Aorta (tissue), 5 donors: ENCODE measurements around the gene GRIK2. TPM values are rescaled to one million over a fixed set of nuclear protein-coding genes. Genes with fewer than 3 reads are reported as not detected.

Source experiments
- ATAC-seq: fragments of 200-7000 bp; cut with Tn5 transposase; one replicate; pipeline ENCODE4 v1.9.1; 2022; ENCODE audit warnings: moderate library complexity; ENCODE audit not compliant: low FRiP score
- DNase-seq, 2 donors: peaks; one replicate each; pipeline ENCODE4 v3.0.0-alpha.2; 2020
- H3K27ac ChIP-seq, 2 donors: one replicate each; pipeline ENCODE4 v1.5.1; 2013; ENCODE audit warnings: low read length in 2 of 2, mild to moderate bottlenecking in 2 of 2, moderate library complexity in 2 of 2, control low read depth in 1 of 2, inconsistent platforms in 1 of 2, low read depth in 1 of 2
- H3K27me3 ChIP-seq, 2 donors: one replicate each; pipeline ENCODE4 v1.6.1; 2013; ENCODE audit warnings: control low read depth in 1 of 2, low read length in 1 of 2, mild to moderate bottlenecking in 1 of 2, moderate library complexity in 1 of 2; ENCODE audit not compliant: insufficient read depth in 2 of 2, control insufficient read depth in 1 of 2
- H3K36me3 ChIP-seq, 2 donors: one replicate each; pipeline ENCODE4 v1.6.1; 2013; ENCODE audit warnings: control low read depth in 1 of 2, low read length in 1 of 2, mild to moderate bottlenecking in 1 of 2; ENCODE audit not compliant: insufficient read depth in 2 of 2, control insufficient read depth in 1 of 2
- H3K4me1 ChIP-seq, 2 donors: one replicate each; pipeline ENCODE4 v1.6.1; 2013; ENCODE audit warnings: low read length in 2 of 2, control low read depth in 1 of 2, mild to moderate bottlenecking in 1 of 2, moderate library complexity in 1 of 2; ENCODE audit not compliant: insufficient read depth in 2 of 2, control insufficient read depth in 1 of 2
- H3K4me3 ChIP-seq, 2 donors: one replicate each; pipeline ENCODE4 v1.5.1; 2013; ENCODE audit warnings: low read length in 2 of 2, control low read depth in 1 of 2, mild to moderate bottlenecking in 1 of 2
- H3K9me3 ChIP-seq: one replicate; pipeline ENCODE4 v1.6.1; 2013; ENCODE audit warnings: mild to moderate bottlenecking, low read length; ENCODE audit not compliant: control insufficient read depth
- WGBS, 2 donors: extraction: QIAGEN DNeasy Blood & Tissue Kit; methylation state at CpG; one replicate each; pipeline ENCODE4 v1.1.7; 2013; 5-methylcytosine and 5-hydroxymethylcytosine counted together
- intact Hi-C, 2 donors: fragments of 100-400 bp; cut with DNase I; formaldehyde crosslinking; loops; one replicate each; pipeline versions ENCODE4 v1.14.2 to v1.15.0; 2022
- polyA plus RNA-seq, 2 donors: library from polyadenylated mRNA; stranded (reverse); fragments of 200-250 nt; gene quantifications; one replicate each; pipeline ENCODE4 v1.2.3, GENCODE V29; 2013
- total RNA-seq, 2 donors: library from RNA; stranded (reverse); fragmentation: NEBNext Ultra II Directional; extraction: Animal tissue kit (Norgen Biotek cat#: 25700); gene quantifications; one replicate each; pipeline ENCODE4 v1.2.1, GENCODE V29; 2021
- donor health status: healthy with polysubstance abuse.
- donor health status: Bipolar disorder and iron deficiency.
- donor health status: DM: no; HTN: no; CAD: no.
- donor health status: DM: no; HTN: no; CAD: no.
- donor health status: DM: yes; HTN: yes; CAD: no.

GRIK2 gene
- total and polyA plus RNA-seq, 4 donors: 0.82 to 3.0 (median 2.3) TPM; not detected in 1

DNA sequence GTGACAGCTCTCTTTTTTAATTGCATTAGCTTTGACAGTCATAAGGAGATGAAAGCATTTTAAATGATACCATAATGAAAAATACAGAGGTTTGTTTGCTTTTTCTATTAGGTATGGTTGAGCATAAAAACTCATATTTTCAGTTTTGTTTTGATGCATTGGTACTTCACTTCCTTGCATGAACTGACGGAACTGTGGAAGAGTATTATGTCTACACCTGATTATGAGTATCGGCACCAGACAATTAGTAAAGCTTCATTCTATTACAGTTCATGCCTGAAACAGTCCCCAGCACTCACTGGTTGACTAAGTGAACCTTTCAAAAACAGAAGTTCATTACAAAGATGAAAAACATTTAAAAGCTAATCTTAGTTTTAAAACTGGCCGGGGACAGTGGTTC is 593.0 kb downstream of the GRIK2 start:
- DNase-seq (no peak), ATAC-seq (no peak)
- intact Hi-C loops: no loop called here
- Histone ChIP-seq H3K4me3 (no peak overlapping the region), H3K9me3 (no peaks in the 10 kb centered on the region), H3K27me3 (no peaks in the 10 kb centered on the region), H3K36me3 (no peaks in the 10 kb centered on the region), H3K4me1 (no peaks in the 10 kb centered on the region), H3K27ac (no peak overlapping the region)
- 89 to 95% methylated on average over 3 of the region's 3 CpGs for WGBS, 2 donors

DNA sequence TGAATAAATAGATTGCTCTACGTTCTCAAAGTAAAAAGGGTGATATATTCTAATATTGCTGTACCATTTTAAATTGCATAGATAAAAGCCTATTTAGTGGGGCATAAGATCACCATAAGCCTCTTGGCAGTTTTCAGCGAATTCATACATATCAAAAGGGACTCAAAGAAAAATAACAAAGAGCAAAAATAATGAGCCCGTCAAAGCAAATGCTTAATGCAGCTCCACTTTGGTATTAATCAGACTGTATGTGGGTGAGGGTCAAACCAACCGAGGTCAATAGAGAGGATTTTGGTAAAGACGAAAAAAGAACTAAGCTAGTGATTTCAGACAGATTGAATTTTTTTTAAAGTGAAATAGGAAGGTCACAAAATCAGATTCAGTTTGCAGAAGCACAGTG is 598.8 kb downstream of the GRIK2 start:
- DNase-seq: no peak
- H3K27me3 ChIP-seq: no peaks in the 10 kb centered on the region
- intact Hi-C loops: no loop called here
- WGBS, 2 donors: 39 to 43% methylated on average over 5 of the region's 5 CpGs
- no peaks in the 10 kb centered on the region for H3K9me3 ChIP-seq
- H3K27ac ChIP-seq: no peak overlapping the region
- ATAC-seq: no peak
- H3K4me1 ChIP-seq: no peaks in the 10 kb centered on the region
- H3K36me3 ChIP-seq: no peaks in the 10 kb centered on the region
- H3K4me3 ChIP-seq: no peak overlapping the region

DNA sequence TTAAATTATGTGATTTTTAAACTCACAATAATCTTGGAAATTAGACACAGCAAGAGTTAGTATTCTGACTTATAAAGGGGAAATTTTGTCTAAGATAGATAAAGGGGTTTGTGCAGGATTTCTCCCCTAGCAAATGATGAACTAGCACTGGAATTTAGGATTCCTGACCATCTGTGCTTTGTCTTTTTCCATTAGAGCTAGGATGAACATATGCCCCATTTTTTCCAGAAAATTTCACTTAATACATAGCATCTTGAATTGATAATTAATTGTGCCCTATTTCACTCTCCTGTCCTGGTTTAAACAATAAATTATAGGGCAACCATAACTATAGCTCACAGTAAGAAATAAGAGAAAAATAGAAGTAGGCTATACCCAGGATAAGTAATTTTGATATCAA is 601.0 kb downstream of the GRIK2 start:
- Histone ChIP-seq H3K27me3 (no peaks in the 10 kb centered on the region), H3K4me3 (no peak overlapping the region), H3K9me3 (no peaks in the 10 kb centered on the region), H3K36me3 (no peaks in the 10 kb centered on the region), H3K4me1 (no peaks in the 10 kb centered on the region), H3K27ac (no peak overlapping the region)
- ATAC-seq: no peak
- no peak for DNase-seq
- intact Hi-C loops: no loop called here

DNA sequence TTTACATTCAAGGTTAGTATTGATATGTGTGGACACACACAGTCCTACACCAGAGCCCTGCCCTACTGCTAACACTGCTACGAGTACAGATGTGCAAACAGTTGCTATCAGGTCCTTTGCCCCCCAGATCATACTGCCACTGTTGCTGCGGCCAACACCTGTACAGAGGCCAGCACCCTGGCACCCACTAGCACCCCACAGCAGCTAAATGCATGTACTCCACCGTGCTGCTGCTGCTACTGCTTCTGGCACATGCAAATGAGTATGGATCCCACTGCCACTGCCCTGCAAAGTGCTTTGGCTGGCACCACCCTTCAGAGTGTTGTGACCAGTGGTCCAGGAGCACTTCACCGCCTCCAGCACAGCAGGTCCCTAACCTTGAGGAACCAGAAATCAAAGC is 621.9 kb downstream of the GRIK2 start:
- Histone ChIP-seq H3K27me3 (peaks cover 0 to 2% of the 10 kb centered on the region in 2 donors), H3K4me1 (no peaks in the 10 kb centered on the region), H3K9me3 (peaks cover 1% of the 10 kb centered on the region), H3K4me3 (no peak overlapping the region), H3K36me3 (no peaks in the 10 kb centered on the region), H3K27ac (no peak overlapping the region)
- no peak for ATAC-seq
- intact Hi-C loops: no loop called here
- no peak for DNase-seq
- 88 to 95% methylated on average over 4 of the region's 4 CpGs for WGBS, 2 donors

DNA sequence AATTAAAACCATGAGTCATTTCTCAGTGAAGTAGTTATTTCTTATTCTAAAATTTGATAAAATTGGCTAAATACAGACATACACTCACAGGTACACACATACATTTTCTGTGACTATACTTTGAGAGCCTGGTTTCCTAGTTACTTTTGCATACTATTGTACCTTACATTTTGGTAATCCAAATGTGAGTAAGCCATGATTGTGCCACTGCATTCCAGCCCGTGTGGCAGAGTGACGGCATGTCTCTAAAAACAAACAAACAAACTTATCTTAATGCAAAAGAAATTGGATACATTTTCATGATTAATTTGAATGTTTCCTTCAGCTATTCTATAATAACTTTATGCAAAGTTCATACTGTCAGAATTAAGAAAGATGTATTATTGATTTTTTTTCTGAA is 628.8 kb downstream of the GRIK2 start:
- no peak for ATAC-seq
- WGBS, 2 donors: 50 to 53% methylated on average over 2 of the region's 2 CpGs

DNA sequence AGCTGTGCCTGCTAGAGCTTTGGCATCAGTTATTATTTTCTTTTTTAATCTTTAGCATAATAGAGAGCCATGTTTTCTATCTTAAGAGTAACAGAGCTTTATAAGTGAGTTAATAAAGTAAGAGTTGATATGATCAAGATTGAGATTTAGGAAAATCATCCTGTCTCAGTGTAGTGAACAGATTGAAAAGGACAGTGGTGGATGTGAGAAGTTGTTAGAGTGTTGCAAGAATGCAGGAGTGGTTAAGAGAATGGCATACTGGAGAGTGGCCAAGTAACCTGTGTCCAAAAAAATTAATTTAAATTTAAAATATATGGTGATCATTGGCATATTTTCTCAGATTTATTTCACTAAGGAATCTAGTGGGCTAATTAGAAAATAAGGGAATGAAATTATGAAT is 629.3 kb downstream of the GRIK2 start:
- H3K36me3 ChIP-seq: no peaks in the 10 kb centered on the region
- no peak overlapping the region for H3K4me3 ChIP-seq
- H3K27me3 ChIP-seq: peaks cover 0 to 2% of the 10 kb centered on the region in 2 donors
- no peaks in the 10 kb centered on the region for H3K9me3 ChIP-seq
- ATAC-seq (no peak), DNase-seq (no peak)
- H3K27ac ChIP-seq: no peak overlapping the region
- H3K4me1 ChIP-seq: no peaks in the 10 kb centered on the region
- intact Hi-C loops: no loop called here

More for the DNA sequence above, 628.8 kb downstream of the GRIK2 start:
- no peaks in the 10 kb centered on the region for H3K36me3 ChIP-seq
- intact Hi-C loops: no loop called here
- no peak overlapping the region for H3K4me3 ChIP-seq
- no peak for DNase-seq
- H3K27ac ChIP-seq: no peak overlapping the region
- no peaks in the 10 kb centered on the region for H3K9me3 ChIP-seq
- H3K4me1 ChIP-seq: no peaks in the 10 kb centered on the region
- peaks cover 0 to 2% of the 10 kb centered on the region in 2 donors for H3K27me3 ChIP-seq

DNA sequence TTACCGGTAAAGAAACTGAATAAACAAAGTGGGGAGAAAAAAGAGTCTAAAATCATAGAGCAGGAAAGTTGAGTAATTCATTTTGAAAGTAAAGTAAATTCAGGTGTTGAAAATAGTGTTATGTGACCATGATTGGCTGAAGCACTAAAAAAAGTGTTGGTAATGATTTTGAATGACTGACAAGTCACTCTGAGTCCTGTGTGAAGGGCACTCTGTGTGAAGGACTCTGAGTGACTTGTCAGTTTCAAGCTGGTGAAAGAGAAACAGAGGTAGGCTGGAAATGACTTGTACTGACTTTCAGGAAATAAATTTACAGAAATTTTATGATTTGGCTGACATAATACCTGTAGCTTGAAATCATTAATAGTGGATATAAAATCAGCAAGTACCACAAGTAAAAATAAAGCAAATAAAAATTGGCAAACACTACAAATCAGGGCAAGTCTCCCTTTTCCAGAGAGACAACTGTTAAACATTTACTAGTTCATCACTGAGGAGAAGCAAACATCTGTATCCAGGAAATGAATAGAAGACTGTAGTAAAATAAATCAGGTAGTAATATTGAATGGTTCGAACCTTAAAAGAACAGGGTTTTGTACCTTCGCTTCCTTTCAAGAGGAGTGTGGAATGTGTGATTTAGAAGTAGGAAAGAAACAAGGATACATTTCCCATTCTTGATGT is 630.6 kb downstream of the GRIK2 start:
- H3K36me3 ChIP-seq: no peaks in the 10 kb centered on the region
- H3K27ac ChIP-seq: no peak overlapping the region
- no peak for DNase-seq
- 80 to 88% methylated on average over 3 of the region's 3 CpGs for WGBS, 2 donors
- no peaks in the 10 kb centered on the region for H3K9me3 ChIP-seq
- ATAC-seq: no peak
- H3K27me3 ChIP-seq: peaks cover 0 to 2% of the 10 kb centered on the region in 2 donors
- intact Hi-C loops: no loop called here
- no peak overlapping the region for H3K4me3 ChIP-seq
- no peaks in the 10 kb centered on the region for H3K4me1 ChIP-seq

DNA sequence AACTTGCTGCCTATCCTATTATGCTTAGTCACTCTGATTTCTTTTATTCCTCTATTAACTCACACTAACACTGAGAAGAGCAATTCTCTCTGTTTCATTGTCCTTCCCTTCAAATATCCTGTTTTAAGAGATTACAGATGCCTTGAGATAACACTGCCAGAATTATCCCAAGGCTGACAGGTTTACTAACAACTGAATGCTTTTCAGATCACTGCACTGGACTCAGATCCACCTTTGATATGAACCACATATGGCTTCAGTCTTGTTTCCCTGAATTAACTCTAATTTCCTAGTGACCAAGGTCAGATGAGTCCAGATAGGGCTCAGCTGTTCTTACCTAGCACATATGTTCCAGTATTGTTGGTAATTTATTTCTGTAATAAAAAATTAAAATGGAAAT is 633.1 kb downstream of the GRIK2 start:
- DNase-seq (no peak), ATAC-seq (no peak)
- no peaks in the 10 kb centered on the region for H3K27me3 ChIP-seq
- H3K9me3 ChIP-seq: no peaks in the 10 kb centered on the region
- intact Hi-C loops: no loop called here
- no peak overlapping the region for H3K4me3 ChIP-seq
- H3K4me1 ChIP-seq: no peaks in the 10 kb centered on the region
- no peaks in the 10 kb centered on the region for H3K36me3 ChIP-seq
- no peak overlapping the region for H3K27ac ChIP-seq

DNA sequence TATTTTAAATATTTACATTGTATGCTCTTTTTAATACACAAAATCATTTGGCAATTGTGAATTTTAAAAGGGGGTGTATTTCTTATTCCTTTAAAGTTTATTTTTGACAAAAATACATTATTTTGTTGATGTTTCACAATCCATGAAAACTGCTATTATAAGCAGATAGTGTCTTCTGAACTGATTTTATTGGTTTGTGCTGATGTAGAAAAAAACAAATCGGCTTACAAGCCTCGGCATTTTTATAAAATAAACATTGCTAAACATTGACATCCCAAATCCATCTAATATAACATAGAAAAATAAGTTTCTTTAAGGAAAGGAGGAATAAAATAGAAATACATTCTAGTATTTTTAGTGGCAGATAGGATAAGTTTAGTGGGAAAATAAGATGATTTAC is 634.7 kb downstream of the GRIK2 start:
- Histone ChIP-seq H3K4me3 (no peak overlapping the region), H3K36me3 (no peaks in the 10 kb centered on the region), H3K4me1 (no peaks in the 10 kb centered on the region), H3K27me3 (no peaks in the 10 kb centered on the region), H3K27ac (no peak overlapping the region), H3K9me3 (no peaks in the 10 kb centered on the region)
- intact Hi-C loops: no loop called here
- DNase-seq (no peak), ATAC-seq (no peak)
- 71 to 75% methylated on average over 2 of the region's 2 CpGs for WGBS, 2 donors
